ENCODE data around the gene MYL6. TPM values are rescaled to one million over a fixed set of nuclear protein-coding genes. Genes with fewer than 3 reads are reported as not detected.

Gene MYL6
- total and polyA plus RNA-seq, 9 of the 15 experiments (the other 6 are each of a cell fraction or from before 2014, with no cell fraction given) = 557 to 1,664 (median 958) TPM

- TF ChIP-seq TFAP4 (CRISPR knock-in tag; IDR thresholded peaks at IDR 0.05; ENCODE audit: borderline replicate concordance) = peak; percentile 13; the same call in 1 of the 2 replicates
- TF ChIP-seq SRSF9 (IDR thresholded peaks at IDR 0.05; ENCODE audit: borderline replicate concordance, low read depth, low read length) = no peak
Measured at GRCh38 chr12:56161690-56162351, 3.7 kb downstream of the MYL6 start (continued).

- Histone ChIP-seq H4K20me1 (replicated peaks; ENCODE audit: control insufficient read depth, insufficient read depth, low read length) (peaks cover 34% of the 10 kb centered on the region), H3K4me2 (ENCODE audit: insufficient read depth, low read length) (no peak overlapping the region), H3K9me3 (replicated peaks; ENCODE audit: control insufficient read depth, insufficient read depth, low read depth, low read length) (no peaks in the 10 kb centered on the region), H3K9me1 (ENCODE audit: control insufficient read depth, insufficient read depth, low read length) (peaks cover 3% of the 10 kb centered on the region), H3K27me3 (ENCODE audit: control insufficient read depth in 2 of 2, insufficient read depth in 2 of 2, low read length in 2 of 2) (no peaks in the 10 kb centered on the region), H3K79me2 (ENCODE audit: control insufficient read depth, insufficient read depth, low read length) (peaks cover 33% of the 10 kb centered on the region), H2AFZ (ENCODE audit: low read depth, low read length) (no peak overlapping the region), H3K4me3 (no peak overlapping the region), H3K27ac (ENCODE audit: extremely low read depth, low read depth, low read length) (peak overlapping the region; percentile 34; the same call in 1 of the 3 replicates), H3K36me3 (ENCODE audit: control insufficient read depth, insufficient read depth, low read length) (peaks cover 81% of the 10 kb centered on the region), H3K9ac (ENCODE audit: insufficient read depth in 1 of 2, low read depth in 2 of 2, low read length in 2 of 2) (0 out of 4 replicates have a peak overlapping the region, but pooled peaks of 1 of the 2 experiments have one; percentile 24), H3K4me1 (replicated peaks in 1 of 2; ENCODE audit: control insufficient read depth in 2 of 2, insufficient read depth in 2 of 2, low read length in 2 of 2) (peaks cover 8 to 22% of the 10 kb centered on the region in 2 experiments; a peak in 4 of 5 replicates)
- ATAC-seq = no peak
- TSS peak; percentile 78 for BruUV-seq (replicated peaks)
- WGBS (ENCODE audit: insufficient coverage, low coverage, missing lambda C conversion rate) = 93% methylated on average over 11 of the region's 11 CpGs
- ChIA-PET POLR2A (interaction anchor here (0.8 to 8.9 kb wide), 15 partner anchors 9 to 86 kb away, joined by 3 to 124 read pairs (median 8); partner anchors contain the start of genes ESYT1, MYL6B, PA2G4 and RNF41), CTCF (ENCODE audit: low intra/inter-chr PET ratio) (no interaction called here)
- no peak for FAIRE-seq
- DNase-seq (ENCODE audit: extremely low read depth in 1 of 4, low spot score in 3 of 4) = no peak
- in situ Hi-C loops (cut with MboI) (no loop called here), intact Hi-C loops (cut with micrococcal nuclease) (no loop called here)
- TF ChIP-seq RBFOX2 (IDR thresholded peaks at IDR 0.05; ENCODE audit: low read depth, low read length) (peak; percentile 54; the same call in 1 of the 2 replicates), SUPT5H (IDR thresholded peaks at IDR 0.05) (peak; percentile 45; the same call in 1 of the 2 replicates), POLR2B (IDR thresholded peaks at IDR 0.05; ENCODE audit: low read depth, partially characterized antibody) (peak; percentile 25), SMAD1 (IDR thresholded peaks at IDR 0.05; ENCODE audit: low read depth, low read length, partially characterized antibody) (no peak), ZNF583 (CRISPR knock-in tag; IDR thresholded peaks at IDR 0.05) (no peak), CBX5 (IDR thresholded peaks at IDR 0.05; ENCODE audit: borderline replicate concordance, low read depth) (no peak), POLR2A (conservative IDR thresholded peaks at IDR 0.05) (peak; percentile 60), ZBTB9 (CRISPR knock-in tag; IDR thresholded peaks at IDR 0.05) (no peak), OTX1 (CRISPR knock-in tag; IDR thresholded peaks at IDR 0.05) (no peak), HDGF (IDR thresholded peaks at IDR 0.05) (no peak), SOX6 (IDR thresholded peaks at IDR 0.05) (no peak), CCNT2 (IDR thresholded peaks at IDR 0.05; ENCODE audit: borderline replicate concordance, extremely low read depth, insufficient read length, low read depth, low read length) (no peak), TFAP4 (CRISPR knock-in tag; IDR thresholded peaks at IDR 0.05; ENCODE audit: borderline replicate concordance) (0 out of 2 replicates have a peak, but pooled peaks have one; percentile 7), GATA2 (CRISPR knock-in tag; IDR thresholded peaks at IDR 0.05) (no peak), POLR2G (IDR thresholded peaks at IDR 0.05; ENCODE audit: low read depth, low read length) (peak; percentile 12; the same call in 1 of the 2 replicates), ZNF232 (CRISPR knock-in tag; IDR thresholded peaks at IDR 0.05) (no peak)
Measured at GRCh38 chr12:56162468-56163290, 4.5 kb downstream of the MYL6 start.

Data from K562 (cell line).